Mucosa of rectum (tissue), 2 donors: ENCODE data around the gene ASB13.

Experiments used
- H3K27ac ChIP-seq, 2 donors: one replicate each; pipeline ENCODE4 v1.7.0; 2013; ENCODE audit warnings: inconsistent platforms in 2 of 2, low read depth in 2 of 2, low read length in 2 of 2
- H3K27me3 ChIP-seq, 2 donors: one replicate each; pipeline ENCODE4 v1.7.0; 2013; ENCODE audit warnings: low read length in 2 of 2; ENCODE audit not compliant: control insufficient read depth in 2 of 2, insufficient read depth in 2 of 2
- H3K36me3 ChIP-seq, 2 donors: one replicate each; pipeline ENCODE4 v1.7.0; 2013; ENCODE audit warnings: low read length in 2 of 2; ENCODE audit not compliant: control insufficient read depth in 2 of 2, insufficient read depth in 2 of 2
- H3K4me1 ChIP-seq, 2 donors: one replicate each; pipeline ENCODE4 v1.7.0; 2013; ENCODE audit warnings: low read length in 2 of 2, mild to moderate bottlenecking in 1 of 2; ENCODE audit not compliant: control insufficient read depth in 2 of 2, insufficient read depth in 2 of 2
- H3K4me3 ChIP-seq, 2 donors: one replicate each; pipeline ENCODE4 v1.7.0; 2013; ENCODE audit warnings: low read length in 2 of 2
- H3K9ac ChIP-seq, 2 donors: one replicate each; pipeline ENCODE4 v1.7.0; 2013; ENCODE audit warnings: low read length in 2 of 2, low read depth in 1 of 2, mild to moderate bottlenecking in 1 of 2
- H3K9me3 ChIP-seq, 2 donors: one replicate each; pipeline ENCODE4 v1.7.0; 2013; ENCODE audit warnings: low read length in 2 of 2; ENCODE audit not compliant: control insufficient read depth in 2 of 2
- donor health status: healthy.
- donor health status: Normal muscosa, but diverticular disease.

ASB13 gene

DNA sequence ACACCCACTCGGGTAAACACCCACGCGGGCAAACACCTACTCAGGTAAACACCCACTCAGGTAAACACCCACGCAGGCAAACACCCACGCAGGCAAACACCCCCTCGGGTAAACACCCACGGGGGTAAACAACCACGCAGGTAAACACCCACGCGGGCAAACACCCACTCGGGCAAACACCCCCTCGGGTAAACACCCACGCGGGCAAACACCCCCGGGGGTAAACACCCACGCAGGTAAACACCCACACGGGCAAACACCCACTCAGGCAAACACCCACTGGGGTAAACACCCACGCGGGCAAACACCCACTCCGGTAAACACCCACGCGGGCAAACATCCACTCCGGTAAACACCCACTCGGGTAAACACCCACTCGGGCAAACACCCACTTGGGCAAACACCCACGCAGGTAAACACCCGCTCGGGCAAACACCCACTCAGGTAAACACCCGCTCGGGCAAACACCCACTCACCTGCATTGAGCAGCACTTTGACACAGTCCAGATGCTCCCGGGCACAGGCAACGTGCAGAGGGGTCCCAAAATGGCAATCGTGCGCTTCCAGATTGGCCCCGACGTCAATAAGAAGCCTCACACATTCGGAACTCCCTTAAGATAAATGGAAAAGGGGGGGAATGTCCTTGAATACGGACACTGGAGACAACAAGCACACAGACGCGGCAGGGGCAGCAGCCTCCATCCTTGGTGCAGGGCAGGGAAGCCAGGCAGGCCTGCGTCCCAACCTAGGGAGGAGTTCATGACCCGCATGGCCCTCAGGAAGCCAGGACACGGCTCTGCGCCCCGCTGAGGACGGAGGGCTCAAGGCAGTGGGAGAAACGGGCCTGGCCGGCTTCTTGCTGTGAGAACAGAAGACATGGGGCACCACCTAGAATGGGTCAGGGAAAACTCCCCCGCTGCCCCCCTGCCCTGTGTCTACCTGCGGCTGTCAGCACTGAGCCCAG is 17.6 kb downstream of the ASB13 start:
- Histone ChIP-seq H3K9ac (no peak overlapping the region), H3K4me1 (peaks cover 22 to 41% of the 10 kb centered on the region in 2 donors), H3K9me3 (no peaks in the 10 kb centered on the region), H3K36me3 (peaks cover 13 to 25% of the 10 kb centered on the region in 2 donors), H3K27me3 (no peaks in the 10 kb centered on the region), H3K27ac (no peak overlapping the region), H3K4me3 (no peak overlapping the region)

DNA sequence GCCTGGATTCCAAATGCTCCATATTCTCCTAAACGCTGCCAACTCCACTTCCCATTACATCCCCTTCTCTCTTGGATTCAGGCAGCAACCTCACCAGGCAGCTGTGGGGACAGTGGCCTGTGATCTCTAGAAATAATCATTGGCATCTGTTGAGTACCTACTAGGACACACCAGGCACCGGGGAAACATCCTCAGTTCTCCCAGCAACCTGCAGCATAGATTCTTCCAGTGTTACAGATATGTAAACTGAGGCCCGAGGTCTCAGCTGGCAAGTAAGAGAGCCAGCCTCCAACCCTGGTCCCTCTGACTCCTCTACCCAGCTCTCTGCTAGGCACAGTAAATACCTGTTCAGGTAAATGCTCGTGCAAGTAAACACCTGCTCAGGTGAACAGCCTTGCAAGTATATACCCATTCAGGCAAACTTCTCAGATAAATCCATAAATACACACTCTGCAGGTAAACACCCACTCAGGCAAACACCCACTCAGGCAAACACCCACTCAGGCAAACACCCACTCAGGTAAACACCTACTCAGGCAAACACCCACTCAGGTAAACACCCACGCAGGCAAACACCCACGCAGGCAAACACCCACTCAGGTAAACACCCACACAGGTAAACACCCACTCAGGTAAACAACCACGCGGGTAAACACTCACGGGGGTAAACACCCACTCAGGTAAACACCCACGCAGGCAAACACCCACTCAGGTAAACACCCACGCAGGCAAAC is 18.7 kb downstream of the ASB13 start:
- Histone ChIP-seq H3K9me3 (no peaks in the 10 kb centered on the region), H3K4me3 (no peak overlapping the region), H3K9ac (no peak overlapping the region), H3K4me1 (peaks cover 22 to 34% of the 10 kb centered on the region in 2 donors), H3K27me3 (no peaks in the 10 kb centered on the region), H3K27ac (peak overlapping the region in 1 of 2 donors; percentile 79), H3K36me3 (peaks cover 13 to 27% of the 10 kb centered on the region in 2 donors)

DNA sequence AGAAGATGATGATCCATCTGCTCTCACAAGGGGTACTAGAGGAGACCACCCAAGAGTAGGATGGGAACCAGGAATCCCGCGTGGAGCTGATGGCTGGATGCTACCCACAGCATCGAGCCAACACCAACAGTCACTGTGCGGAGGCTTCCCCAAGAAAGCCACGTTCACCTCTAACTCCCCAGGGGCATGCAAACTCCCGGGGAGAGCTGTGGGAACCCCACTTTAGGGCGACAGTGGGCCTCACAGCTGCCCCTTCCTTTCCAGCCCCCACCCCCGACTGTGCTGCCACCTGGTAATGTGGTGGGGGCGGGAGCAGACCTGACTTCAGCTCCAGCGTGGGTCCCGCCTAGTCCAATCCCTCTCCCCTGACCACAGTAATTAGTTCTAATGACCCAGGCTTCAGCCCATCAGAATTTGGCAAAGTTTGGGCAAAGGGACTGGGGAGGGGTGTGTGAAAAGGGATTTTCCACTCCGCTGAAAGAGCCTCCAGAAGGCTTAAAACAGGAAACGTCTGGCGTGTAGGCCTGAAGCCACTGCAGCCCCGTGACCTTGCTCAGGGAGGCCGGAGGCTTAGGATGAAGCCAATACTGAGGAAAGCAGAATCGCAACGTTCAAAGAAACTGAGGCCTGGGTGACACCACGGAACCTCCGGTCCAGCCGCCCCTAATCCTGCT is 20.3 kb downstream of the ASB13 start:
- Histone ChIP-seq H3K27ac (peak overlapping the region; percentile 68 to 79), H3K4me1 (peaks cover 22 to 30% of the 10 kb centered on the region in 2 donors), H3K4me3 (no peak overlapping the region), H3K36me3 (peaks cover 23 to 35% of the 10 kb centered on the region in 2 donors), H3K9ac (peak overlapping the region in 1 of 2 donors; percentile 49), H3K27me3 (no peaks in the 10 kb centered on the region), H3K9me3 (no peaks in the 10 kb centered on the region)

DNA sequence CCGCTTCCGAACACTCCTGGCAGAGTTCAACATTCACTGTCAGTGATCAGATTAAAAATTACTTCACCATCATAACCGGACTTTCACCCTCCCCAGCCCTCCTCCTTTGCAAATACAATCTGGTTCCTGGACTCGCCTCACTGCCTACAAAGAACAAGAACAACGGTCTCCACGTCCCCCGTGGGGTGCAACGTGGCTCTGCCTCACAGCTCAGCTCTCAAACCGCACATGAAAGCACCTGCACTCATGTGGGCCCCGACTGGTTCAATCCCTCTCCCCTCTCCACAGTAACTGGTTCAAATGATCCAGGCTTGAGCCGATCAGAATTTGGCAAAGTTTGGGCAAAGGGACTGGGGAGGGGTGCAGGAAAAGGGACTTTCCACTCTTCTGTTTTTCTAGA is 21.0 kb downstream of the ASB13 start:
- H3K4me3 ChIP-seq = no peak overlapping the region
- no peaks in the 10 kb centered on the region for H3K9me3 ChIP-seq
- peaks cover 26 to 33% of the 10 kb centered on the region in 2 donors for H3K36me3 ChIP-seq
- peak overlapping the region; percentile 32 to 49 for H3K9ac ChIP-seq
- peak overlapping the region; percentile 68 to 79 for H3K27ac ChIP-seq
- no peaks in the 10 kb centered on the region for H3K27me3 ChIP-seq
- peaks cover 22 to 34% of the 10 kb centered on the region in 2 donors for H3K4me1 ChIP-seq

DNA sequence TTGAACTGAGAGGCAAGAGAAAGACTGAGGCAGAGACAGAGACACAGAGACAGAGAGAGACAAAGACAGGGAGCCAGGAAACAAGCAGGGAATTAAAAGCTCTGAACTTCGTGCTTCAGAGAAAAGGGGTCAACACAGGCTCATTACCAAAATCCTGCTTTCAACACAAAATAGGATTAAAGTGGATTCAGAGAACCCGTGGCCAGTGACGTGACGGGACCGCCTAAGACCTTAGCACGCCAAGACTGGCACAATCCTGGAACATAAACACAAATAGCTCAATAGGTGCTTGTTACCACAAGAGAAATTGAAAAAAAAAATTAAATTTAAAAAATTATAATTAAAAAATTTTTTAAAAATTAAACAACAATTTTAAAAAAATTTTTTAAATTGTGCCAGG is 21.5 kb downstream of the ASB13 start:
- peaks cover 22 to 39% of the 10 kb centered on the region in 2 donors for H3K4me1 ChIP-seq
- H3K27me3 ChIP-seq = no peaks in the 10 kb centered on the region
- H3K9ac ChIP-seq = peak overlapping the region; percentile 56 to 59
- H3K4me3 ChIP-seq = no peak overlapping the region
- no peaks in the 10 kb centered on the region for H3K9me3 ChIP-seq
- peaks cover 31 to 34% of the 10 kb centered on the region in 2 donors for H3K36me3 ChIP-seq
- peak overlapping the region; percentile 72 to 75 for H3K27ac ChIP-seq

DNA sequence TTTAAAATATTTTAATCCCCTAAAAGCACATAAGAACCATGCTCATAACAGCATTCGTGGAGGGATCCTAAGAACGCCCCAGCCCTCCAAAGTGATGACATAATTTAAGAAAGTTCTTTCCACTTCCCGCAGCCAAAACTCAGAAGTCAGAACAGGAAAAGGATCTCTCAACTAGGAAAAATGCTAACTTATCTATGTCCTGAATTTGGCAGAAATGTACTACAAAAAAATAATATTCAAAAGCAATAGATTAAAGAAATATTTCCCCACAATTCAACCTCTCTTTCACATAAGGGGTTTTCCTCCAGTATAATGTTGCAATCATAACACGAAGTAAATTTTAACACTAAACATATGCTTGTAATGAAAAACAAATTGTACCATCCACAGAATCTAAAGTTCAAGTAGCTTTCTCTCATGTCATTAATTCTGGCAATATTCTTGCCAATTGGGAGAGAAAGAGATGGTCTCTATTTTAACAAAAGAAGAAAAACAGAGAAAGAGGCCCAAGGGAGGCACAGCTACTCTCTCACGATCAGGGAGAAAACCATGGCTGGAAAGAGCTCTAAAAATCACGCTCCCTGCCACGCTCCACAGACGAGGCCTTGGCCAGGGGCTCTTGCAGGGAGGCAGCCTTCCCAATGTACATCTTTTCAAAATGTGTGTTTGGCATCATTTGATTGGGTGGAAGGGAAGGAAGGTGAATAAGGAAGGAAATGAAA is 22.9 kb downstream of the ASB13 start:
- Histone ChIP-seq H3K27me3 (no peaks in the 10 kb centered on the region), H3K4me1 (peaks cover 22 to 44% of the 10 kb centered on the region in 2 donors), H3K9ac (no peak overlapping the region), H3K4me3 (no peak overlapping the region), H3K9me3 (no peaks in the 10 kb centered on the region), H3K36me3 (peaks cover 36 to 38% of the 10 kb centered on the region in 2 donors), H3K27ac (peak overlapping the region in 1 of 2 donors; percentile 35)

DNA sequence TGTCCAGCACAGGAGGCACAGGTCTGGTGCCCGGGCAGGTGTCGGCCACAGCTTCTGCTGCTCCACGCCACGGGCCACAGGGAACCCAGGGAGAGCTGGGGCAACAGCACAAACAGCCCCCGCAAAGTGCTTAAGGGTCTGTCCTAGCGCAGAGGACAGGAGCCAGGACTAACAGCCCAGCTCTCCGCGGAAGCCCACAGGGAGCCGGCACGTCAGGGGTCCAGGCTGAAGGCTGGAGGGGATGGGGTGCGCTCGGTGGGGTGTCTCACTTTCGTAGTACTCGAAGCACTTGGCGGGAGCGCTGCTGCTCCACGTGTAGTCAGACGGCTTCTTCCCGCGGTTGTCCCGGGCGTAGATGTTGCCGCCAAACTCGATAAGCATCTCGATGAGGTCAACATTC is 24.9 kb downstream of the ASB13 start:
- peaks cover 31 to 37% of the 10 kb centered on the region in 2 donors for H3K36me3 ChIP-seq
- no peaks in the 10 kb centered on the region for H3K9me3 ChIP-seq
- no peak overlapping the region for H3K27ac ChIP-seq
- H3K4me1 ChIP-seq = peaks cover 17 to 34% of the 10 kb centered on the region in 2 donors
- H3K9ac ChIP-seq = no peak overlapping the region
- no peaks in the 10 kb centered on the region for H3K27me3 ChIP-seq
- H3K4me3 ChIP-seq = no peak overlapping the region

DNA sequence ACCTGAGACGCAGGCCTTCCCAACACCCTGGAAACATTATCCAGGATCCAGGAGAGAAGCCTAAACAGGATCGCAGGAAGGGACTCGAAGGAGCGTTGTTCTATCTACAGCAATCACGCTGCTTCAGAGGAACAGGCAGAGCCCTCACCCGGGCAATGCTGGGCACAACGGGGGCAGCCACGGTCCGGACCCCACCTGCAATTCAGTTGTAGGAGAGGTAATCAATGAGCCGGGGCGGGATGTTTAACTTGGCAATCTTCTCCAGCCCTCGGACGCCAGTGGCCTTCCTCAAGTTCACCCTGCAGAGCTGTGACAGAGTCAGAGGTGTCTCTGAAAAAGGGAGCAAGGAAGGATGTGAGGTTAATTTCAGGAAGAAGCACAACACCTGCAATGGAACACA is 25.9 kb downstream of the ASB13 start:
- Histone ChIP-seq H3K4me1 (peaks cover 7 to 24% of the 10 kb centered on the region in 2 donors), H3K36me3 (peaks cover 31 to 37% of the 10 kb centered on the region in 2 donors), H3K9ac (peak overlapping the region in 1 of 2 donors; percentile 38), H3K9me3 (no peaks in the 10 kb centered on the region), H3K27ac (peak overlapping the region in 1 of 2 donors; percentile 59), H3K27me3 (no peaks in the 10 kb centered on the region), H3K4me3 (no peak overlapping the region)

DNA sequence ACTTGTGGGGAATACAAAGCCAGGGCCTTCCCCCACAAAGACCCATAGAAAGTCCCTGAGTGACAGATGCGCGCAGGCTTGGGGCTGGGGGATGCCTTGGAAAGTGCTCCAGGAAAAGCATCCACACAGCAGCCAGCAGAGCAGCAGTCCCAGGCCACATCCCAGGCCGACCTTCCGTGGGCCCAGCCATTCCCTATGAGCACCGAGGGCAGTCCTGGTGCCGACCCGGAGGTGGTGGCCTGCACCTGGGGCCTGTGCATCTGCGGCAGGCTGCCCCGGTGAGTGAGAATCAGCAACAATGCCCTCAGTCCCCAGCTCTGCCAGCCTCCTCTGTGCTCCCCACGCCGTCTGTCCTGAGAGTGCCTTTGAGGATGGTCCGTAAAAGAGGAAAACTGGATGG is 26.4 kb downstream of the ASB13 start:
- H3K27ac ChIP-seq = peak overlapping the region in 1 of 2 donors; percentile 59
- peak overlapping the region in 1 of 2 donors; percentile 38 for H3K9ac ChIP-seq
- no peaks in the 10 kb centered on the region for H3K27me3 ChIP-seq
- no peaks in the 10 kb centered on the region for H3K9me3 ChIP-seq
- no peak overlapping the region for H3K4me3 ChIP-seq
- peaks cover 4 to 21% of the 10 kb centered on the region in 2 donors for H3K4me1 ChIP-seq
- H3K36me3 ChIP-seq = peaks cover 31 to 37% of the 10 kb centered on the region in 2 donors
